Vagina (tissue), 2 donors: ENCODE measurements around the gene LRMDA.

Experiments used
- CTCF ChIP-seq, 3 experiments: fragments of 450-650 bp in 2 of 3; fragments of 200-600 bp in 1 of 3; sonication (generic) in 1 of 3; IDR thresholded peaks; one replicate each; pipeline ENCODE4 v1.5.1; 2017 to 2019; ENCODE audit warnings: antibody characterized with exemption in 3 of 3, mild to moderate bottlenecking in 2 of 3, moderate library complexity in 2 of 3
- POLR2A ChIP-seq, 2 donors: fragments of 450-650 bp; IDR thresholded peaks; one replicate each; pipeline ENCODE4 v1.6.1; 2017; ENCODE audit warnings: antibody characterized with exemption in 2 of 2, mild to moderate bottlenecking in 2 of 2, moderate library complexity in 2 of 2
- POLR2AphosphoS5 ChIP-seq, 2 donors: sonication (generic); formaldehyde crosslinking; IDR thresholded peaks; one replicate each; pipeline ENCODE4 v1.9.0; 2017; ENCODE audit warnings: antibody characterized with exemption in 2 of 2, mild to moderate bottlenecking in 2 of 2, low read depth in 1 of 2; ENCODE audit not compliant: insufficient read depth in 1 of 2

GRCh38 chr10:75877877-75878276 lies 446.5 kb downstream of the LRMDA start:
- no peak for TF ChIP-seq CTCF (IDR thresholded peaks at IDR 0.05)
- no peak for TF ChIP-seq POLR2A (IDR thresholded peaks at IDR 0.05)
- no peak for TF ChIP-seq POLR2AphosphoS5 (IDR thresholded peaks at IDR 0.05; ENCODE audit: insufficient read depth in 1 of 2, low read depth in 1 of 2)
